GM21381 (cell line): ENCODE results near the gene RNF130.
"Not testable (repeated sequence)": the region's sequence is repeated elsewhere in the genome, so short reads cannot be mapped to it uniquely, and the experiment has no call there.

Experiments used
- ATAC-seq: cut with Tn5 transposase; IDR thresholded peaks from one replicate; pipeline ENCODE4 v1.9.1; 2021; ENCODE audit warnings: mild to moderate bottlenecking, moderate library complexity; ENCODE audit not compliant: unreplicated experiment

RNF130 gene

DNA sequence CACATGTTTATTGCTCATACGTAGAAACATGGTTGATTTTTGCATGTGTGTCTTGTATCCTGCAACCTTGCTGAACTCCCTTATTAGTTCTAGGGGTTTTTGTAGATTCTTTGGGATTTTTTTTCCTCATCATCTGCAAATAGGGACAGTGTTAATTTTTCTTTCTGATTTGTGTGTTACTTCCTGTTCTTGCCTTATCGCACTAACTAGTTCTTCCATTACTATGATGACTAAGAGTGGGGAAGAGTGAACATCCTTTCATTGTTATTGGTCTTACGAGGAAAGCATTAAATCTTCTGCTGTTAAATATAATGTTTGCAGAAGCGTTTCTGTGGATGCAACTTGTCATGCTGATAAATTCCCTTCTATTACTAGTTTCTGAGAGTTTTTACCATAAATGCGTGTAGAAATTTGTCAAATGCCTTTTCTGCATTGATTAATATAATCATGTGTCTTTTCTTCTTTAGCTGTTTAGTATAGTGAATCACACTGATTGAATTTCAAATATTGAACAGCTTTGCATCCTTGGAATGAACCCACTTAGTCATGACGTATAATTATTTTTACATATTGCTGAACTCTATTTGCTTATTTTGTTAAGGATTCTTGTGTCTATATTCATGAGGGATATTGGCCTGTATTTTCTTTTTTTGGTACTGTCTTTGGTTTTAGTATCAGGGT lies 32.1 kb upstream of the RNF130 start:
- ATAC-seq: no peak

DNA sequence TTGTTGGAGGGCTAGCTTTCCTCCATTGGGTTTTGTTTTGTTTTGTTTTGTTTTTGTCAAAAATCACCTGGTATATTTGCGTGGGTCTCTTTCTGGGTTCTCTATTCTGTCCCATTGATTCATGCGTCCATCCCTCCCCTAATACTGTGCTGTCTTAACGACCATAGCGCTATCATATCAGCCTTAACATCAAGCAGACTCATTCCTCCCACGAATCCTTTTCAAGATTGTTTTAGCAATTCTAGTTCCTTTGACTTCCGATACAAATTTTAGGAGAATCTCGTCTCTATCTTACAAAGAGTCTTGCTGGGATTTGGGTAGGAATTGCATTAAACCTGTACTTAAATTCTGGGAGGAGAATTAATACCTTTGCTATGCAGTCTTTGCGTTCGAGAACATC lies 31.1 kb upstream of the RNF130 start:
- ATAC-seq: no peak

DNA sequence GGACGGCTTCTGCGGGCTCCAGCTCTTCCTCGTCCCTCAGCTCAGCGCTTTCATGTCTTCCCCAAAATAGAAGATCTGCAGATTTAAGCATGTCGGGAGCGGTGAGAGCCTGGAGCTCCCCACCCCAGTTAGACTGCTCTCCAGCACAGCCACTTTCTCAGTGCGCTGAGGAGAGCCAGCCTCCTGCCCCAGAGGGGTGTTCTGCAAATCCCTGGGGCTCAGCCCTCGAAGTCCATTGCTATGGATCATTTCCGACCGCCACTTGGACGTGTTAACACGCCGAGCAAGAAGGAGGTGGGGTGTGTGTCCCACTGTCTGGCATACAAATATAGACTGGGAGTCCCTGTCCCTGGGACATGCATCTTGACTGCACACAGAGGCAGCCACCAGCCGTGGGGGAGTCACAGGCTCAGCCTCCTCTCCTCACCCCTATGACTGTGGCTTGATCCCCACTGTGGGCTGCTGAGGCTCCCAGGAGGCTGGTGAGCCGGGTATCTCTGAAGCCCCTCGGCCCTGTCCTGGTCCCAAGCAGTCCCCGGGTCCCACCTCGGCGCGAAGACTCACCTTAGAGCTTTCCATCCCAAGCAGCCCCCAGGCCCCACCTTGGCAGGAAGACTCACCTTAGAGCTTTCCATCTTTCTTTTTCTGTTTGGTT lies 30.0 kb upstream of the RNF130 start:
- ATAC-seq: no peak

DNA sequence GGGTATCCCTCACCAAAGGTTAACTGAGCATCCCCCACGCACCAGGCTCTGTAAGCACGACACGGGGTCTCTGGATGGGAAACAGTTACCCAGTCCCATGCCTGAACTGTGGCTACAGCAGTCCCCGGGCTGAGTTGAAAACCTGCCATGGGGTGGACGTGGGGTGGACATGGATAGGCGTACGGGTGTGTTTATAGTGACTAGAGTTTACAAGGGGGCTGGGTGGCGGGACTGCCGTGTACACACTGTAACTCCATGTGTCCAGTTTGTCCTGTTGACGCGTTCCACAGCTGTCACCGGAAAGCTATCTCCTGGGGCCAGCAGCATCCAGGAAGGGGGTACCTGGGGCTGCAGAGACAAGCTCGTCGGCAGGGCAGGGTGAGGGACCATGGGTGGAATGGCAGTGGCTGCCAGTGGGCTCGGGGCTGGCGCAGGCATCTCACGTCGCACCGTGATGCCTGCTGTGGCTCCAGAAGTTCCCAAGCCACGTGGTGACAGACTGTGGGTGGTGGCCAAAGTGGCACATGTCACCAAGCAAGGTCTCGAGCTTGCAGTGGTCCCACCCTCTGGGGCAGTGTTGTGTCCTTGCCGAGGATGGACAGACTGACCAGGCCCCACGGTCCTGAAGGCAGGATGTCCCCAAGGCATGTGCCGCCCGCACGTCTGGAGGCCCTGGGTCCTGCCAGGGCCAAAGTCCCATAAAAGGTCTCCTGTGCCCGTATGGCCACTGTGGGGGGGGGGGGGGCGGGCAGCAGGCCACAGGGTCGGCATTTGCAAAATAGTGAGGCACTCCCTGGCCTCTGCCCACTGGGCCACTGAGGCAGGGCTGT lies 29.3 kb upstream of the RNF130 start:
- ATAC-seq: no peak

DNA sequence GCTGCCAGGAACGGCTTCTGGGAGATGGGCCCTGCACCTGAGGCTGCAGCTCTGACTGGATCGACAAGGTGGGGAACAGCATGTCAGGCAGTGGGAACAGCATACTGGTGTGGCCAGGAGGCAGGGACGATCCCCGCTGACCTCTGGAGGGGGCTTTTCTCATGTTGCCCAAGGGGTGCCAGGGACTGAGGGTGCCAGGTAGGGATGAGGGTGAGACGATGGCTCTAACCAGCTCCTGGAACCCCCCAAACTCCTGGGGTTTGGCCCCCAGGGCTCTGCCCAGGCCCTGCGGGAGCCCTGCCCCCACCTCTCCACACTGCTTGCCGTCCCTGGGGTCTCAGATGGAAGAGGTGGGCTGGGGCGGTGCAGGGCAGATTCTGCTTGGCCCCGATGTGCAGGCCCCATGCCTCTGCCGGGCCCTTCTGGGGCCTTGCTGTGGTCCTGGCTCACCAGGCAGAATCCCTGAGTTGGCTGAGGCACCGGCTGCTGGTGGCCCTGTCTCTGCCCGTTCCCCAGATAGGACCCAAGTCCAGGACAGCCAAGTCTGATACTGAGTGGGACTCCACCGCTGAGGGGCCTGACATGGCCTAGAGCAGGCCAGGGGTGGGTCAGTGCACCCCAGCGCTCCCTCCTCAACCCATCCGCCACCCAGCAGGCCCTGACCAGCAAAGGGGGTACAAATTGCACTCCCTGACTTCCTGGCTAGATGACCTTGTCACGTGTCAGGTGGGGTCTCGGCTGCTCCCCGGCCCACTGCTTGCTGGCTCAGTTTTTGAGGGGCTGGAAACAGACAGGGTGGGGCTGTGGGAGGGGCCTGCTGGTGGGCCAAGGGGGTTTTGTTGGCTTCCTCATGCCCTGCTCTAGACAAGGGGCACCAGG lies 28.4 kb upstream of the RNF130 start:
- ATAC-seq: no peak

DNA sequence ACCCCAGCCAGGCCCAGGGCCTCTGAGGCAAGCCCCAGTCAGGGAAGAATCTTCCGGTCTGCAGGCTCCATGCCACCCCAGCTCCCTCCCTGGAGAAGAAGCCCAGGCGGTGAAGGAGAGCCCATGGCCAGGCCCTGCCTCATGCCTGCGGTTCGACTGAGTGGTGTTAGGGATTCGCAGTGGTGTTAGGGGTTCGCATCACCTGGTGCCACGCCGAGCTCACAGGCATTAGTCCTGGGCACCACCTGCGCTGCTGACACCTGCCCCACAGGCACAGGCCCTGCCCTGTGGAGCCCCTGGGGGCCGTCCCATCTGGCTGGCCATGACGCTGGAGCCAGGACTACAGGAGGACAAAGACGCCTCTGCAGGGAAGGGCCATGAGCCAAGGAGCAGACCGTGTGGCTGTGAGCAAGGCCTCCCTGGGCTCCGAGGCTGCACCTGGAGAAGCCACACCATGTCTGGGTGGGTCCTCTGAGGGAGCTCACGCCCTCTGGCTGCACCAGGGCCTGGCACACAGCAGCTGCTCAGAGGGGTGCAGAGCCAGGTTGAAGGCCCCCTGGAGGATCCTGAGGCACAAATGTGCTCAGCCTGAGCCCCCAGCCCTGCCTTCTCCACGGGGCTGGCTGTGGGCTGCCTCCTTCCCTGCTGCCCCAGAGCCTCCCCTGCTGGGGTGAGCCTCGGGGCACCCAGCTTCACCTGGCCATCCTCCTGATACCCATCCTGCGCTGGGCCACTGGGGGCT lies 27.6 kb upstream of the RNF130 start:
- ATAC-seq: no peak

DNA sequence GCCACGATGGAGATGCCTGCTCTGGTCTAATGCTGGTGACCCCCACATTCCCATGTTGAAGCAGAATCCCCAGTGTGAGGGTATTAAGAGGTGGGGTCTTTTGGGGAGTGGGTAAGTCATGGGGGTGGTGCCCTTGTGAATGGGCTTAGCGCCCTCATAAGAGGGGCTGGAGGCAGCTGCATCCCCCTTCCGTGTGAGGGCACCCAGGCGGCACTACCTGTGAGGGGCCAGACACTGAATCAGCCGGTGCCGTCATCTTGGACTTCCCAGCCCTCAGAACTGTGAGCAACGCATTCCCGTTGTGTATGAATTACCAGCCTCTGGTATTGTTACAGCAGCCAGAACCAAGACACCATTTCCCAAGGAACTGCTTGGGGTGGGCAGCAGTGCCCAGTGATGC lies 27.0 kb upstream of the RNF130 start:
- no peak for ATAC-seq

DNA sequence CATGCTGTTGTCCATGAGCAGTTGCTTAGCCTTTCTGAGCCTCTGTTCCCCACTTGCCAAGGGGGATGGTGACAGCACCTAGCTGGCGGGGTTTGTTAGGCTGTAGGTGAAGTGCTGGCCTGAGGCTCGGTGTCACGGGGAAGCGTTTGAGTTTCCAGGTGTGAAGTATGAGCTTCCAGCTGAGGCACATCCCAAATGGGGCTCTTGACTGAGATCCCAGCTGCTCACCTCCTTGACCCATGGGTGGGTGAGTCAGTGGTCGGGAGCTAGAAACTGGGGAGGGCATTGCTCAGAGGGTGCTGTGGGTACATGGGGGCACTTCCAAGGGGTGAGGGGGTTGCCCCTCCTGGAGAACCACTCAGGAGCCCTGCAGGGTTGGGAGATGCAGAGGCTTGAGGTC lies 26.4 kb upstream of the RNF130 start:
- no peak for ATAC-seq

DNA sequence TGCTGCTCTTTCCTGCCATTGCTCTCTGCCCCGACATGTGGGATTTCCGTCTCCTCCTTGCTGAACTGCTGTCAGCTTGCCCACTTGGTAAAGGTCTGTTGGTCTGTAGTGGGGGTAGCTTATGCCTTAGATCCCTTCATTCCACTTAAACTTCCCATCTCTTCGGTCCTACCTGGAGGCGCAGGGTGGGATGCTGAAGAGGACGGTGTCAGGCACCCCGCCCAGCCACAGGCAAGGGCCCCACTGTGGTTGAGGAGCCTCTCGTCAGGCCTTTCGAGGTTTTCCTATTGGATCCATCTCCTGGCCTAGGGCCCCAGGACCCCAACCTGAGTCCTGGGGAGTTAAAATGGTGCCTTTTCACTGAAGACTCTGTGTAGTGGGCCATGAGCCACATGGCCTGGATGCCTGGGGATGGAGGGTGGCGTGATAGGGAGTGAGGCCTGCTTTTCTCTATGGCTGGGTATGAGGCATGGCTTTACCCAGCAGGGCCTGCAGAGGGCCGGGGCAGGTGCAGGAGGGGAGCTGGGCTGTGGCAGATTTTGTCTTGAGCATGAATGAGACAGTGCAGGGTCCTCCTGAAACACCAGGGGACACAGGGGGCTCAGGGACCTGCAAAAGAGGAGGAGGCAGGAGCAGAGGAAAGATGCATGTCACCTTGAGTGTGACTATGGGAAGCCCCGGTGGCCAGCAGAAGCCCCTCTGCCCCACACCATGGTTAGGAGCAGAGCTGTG lies 25.8 kb upstream of the RNF130 start:
- no peak for ATAC-seq

DNA sequence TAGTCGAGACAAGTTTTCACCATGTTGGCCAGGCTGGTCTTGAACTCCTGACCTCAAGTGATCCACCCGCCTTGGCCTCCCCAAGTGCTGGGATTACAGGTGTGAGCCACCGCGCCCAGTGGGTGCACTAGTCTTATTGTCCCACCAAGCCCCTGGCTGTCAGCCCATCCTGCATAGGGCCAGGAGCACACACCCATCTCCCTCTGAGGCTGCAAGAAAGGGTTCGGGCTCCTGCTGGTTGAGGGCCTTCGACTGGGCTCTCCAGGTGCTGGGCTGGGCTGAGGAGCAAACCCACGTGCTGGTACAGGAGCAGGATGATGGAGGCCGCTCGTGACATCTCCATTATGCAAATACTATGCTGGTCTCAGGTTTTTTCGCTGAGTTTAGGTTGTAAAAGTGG lies 25.1 kb upstream of the RNF130 start:
- ATAC-seq: no peak

DNA sequence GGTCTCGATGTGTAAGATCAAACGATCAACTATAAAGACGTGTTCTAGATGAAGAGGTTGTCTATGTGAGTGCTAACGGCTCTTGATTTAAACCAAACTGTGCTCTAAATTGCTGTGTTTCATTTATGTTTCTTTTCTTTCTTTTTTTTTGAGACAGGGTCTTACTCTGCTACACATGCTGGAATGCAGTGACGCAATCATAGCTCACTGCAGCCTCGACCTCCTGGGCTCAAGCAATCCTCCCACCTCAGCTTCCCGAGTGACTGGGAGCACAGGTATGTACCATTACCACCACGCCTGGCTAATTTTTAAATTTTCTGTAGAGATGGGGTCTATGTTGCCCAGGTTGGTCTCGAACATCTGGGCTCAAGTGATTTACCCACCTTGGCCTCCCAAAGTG lies 24.0 kb upstream of the RNF130 start:
- no peak for ATAC-seq

DNA sequence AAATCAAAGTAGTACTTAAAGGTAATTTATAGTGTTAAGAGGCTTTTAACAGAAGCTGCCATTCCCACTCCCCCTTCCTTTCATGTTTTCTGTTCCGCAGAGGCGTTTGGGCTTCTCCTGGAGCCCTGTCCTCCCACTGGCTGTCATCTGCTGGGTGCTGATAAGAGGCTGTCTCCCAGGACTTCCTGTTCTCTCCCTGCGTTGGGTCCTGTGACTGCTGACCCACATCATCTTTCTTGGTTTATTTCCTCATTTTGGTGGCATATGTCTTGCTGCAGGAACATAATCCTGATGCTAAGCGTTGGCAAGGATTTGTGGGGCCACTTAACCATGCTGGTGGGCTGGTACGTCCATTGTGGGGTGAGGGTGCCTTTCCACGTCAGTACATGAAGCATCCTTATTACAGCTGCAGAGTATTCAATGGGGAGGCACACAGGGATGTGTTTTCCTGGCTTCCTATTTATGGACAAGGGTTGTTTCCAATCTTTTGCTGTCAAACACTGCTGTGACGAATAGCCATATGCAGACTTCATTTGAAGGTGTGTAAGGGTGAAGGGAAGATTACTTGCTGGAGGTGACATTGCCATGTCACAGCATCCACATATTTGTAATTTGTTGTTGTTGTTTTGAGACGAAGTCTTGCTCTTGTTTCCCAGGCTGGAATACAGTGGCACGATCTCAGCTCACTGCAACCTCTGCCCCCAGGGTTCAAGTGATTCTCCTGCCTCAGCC lies 22.3 kb upstream of the RNF130 start:
- no peak for ATAC-seq

DNA sequence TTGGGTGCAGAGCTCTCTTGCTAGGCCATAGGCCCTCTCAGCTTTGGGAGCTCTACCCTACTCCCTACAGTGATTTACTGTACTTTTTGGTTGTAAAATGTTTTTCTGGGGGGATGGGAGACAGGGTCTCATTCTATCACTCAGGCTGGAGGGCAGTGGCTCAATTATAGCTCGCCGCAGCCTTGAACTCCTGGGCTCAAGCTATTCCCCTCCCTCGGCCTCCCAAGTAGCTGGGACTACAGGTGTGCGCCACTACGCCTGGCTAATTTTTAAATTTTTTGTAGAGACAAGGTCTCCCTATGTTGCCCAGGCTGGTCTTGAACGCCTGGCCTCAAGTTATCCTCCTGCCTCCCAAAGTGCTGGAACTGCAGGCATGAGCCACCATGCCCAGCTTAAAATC lies 21.7 kb upstream of the RNF130 start:
- ATAC-seq: no peak

DNA sequence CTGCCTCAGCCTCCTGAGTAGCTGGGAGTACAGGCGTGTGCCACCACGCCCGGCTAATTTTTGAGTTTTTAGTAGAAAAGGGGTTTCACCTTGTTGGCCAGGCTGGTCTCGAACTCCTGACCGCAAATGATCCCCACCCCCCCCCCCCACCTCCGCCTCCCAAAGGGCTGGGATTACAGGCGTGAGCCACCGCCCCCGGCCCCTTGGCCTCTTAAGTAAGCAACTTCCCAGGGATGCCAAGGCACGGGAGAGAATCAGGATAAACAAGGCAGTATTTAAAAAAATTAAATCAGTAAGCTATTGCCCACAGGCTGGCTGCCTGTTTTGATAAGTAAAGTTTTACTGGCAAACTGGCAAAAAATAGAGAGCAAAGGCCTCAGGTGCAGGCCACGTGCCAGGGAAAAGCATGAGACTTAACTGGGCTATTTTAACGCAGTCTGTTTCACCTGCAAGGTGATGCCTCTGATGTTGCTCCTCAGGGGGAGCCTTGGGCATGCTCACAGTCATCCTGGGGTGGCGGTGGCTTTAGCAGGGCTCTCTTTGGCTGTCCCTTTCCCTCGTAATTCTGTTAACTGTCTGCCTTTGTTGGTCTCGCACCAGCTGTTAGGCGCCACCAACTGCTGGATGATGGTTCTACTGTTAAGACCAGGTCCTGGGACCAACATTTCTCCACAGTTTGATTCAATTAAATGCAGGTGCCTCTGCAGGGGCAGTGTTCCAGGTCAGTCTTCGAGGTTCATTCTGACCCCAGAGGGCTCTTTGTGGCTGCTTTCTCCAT lies 19.4 kb upstream of the RNF130 start:
- no peak for ATAC-seq

DNA sequence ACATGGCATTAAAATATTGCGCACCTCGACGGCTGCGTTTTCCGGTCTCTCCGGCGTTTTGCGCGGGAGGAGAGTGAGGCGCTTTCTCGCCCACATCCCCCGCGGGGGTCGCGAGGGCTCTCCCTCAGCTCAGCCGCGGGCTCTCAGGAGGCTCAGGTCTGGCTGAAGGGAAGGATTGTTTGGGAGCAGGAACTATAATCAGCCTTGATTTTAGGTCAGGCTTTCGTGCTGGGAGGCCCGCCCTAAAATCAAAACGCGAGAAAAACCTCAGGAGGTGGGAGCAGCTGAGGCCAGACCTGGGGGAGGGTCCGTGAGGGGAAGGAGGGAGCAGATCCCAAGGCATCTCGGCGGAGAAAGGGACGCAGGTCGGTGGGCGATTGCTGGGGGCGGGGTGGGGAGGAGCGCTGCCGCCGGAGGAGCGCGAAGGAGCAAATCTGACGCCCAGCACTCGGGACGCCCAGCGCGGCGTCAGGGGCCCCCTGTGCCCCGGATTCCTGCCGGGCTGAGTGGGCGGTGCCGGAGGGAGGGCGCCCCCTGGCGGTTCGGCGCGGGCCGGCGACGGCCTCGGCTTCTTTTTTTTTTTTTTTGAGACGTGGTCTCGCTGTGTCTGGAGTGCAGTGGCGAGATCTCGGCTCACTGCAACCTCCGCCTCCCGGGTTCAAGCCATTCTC lies 18.7 kb upstream of the RNF130 start:
- ATAC-seq: no peak

DNA sequence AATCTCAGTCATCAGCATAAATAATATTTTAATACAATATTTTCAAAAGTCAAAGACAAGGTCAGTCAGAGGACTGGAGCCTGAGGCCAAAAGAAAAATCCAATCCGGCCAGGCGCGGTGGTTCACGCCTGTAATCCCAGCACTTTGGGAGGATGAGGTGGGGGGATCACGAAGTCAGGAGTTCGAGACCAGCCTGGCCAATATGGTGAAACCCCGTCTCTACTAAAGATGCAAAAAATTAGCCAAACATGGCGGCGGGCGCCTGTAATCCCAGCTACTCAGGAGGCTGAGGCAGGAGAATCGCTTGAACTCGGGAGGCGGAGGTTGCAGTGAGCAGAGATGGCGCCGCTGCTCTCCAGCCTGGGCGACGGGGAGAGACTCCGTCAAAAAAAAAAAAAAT lies 18.1 kb upstream of the RNF130 start:
- ATAC-seq: not testable (repeated sequence)

DNA sequence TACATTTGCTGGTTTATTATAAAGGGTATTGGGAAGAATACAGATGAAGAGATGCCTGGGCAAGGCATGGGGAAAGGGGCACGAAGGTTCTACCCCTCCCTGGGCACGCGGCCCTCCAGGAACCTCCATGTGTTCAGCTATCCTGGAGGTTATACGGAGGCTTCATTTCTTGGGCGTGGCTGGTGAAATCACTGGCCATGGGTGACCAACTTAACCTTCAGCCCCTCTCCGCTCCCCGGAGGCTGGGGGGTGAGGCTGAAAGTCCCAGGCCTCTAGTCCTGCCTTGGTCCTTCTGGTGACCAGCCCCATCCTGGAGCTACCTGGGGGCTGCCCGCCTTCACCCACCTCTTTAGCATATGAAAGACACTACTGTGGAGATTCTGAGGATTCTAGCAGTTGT lies 17.0 kb upstream of the RNF130 start:
- no peak for ATAC-seq
